Endometrial microvascular endothelial cells (primary cell): ENCODE data around the gene USP21. TPM values are rescaled to one million over a fixed set of nuclear protein-coding genes. Genes with fewer than 3 reads are reported as not detected.

Experiments used
- in situ Hi-C: cut with HindIII; loops from 2 replicates; pipeline ENCODE4 v1.10.0; 2017; ENCODE audit warnings: low sequenced_read_pairs, low pct_unique_long_range_greater_than_20kb; ENCODE audit errors: inconsistent ontology term
- total RNA-seq: library from RNA; depleted of rRNA; stranded (reverse); fragments of >200 nt; gene quantifications from one replicate; pipeline ENCODE4 v1.2.3, GENCODE V29; 2015; ENCODE audit errors: inconsistent ontology term

The USP21 gene
- total RNA-seq, 1 donor from 2014 or later: 11.8 TPM

GRCh38 chr1:161132410-161133219, 26.7 kb upstream of the USP21 start, which contains the start of gene DEDD:
TSS of gene DEDD (minus strand) at chr1:161132667. CDS start at chr1:161124462, 8,205 bp downstream.
- in situ Hi-C loops: no loop called here

- in situ Hi-C loops: no loop called here
Observed at GRCh38 chr1:161133220-161133740, 26.0 kb upstream of the USP21 start.

- in situ Hi-C loops: no loop called here
Observed at GRCh38 chr1:161137881-161138280, 21.4 kb upstream of the USP21 start.

GRCh38 chr1:161138431-161138830, 20.9 kb upstream of the USP21 start:
- in situ Hi-C loops: no loop called here

GRCh38 chr1:161139766-161140165, 19.5 kb upstream of the USP21 start:
- in situ Hi-C loops: no loop called here

- in situ Hi-C loops: no loop called here
Observed at GRCh38 chr1:161140755-161141400, 18.4 kb upstream of the USP21 start.

- in situ Hi-C loops: no loop called here
Observed at GRCh38 chr1:161145832-161146231, 13.5 kb upstream of the USP21 start.

GRCh38 chr1:161153176-161153575, 6.1 kb upstream of the USP21 start:
- in situ Hi-C loops: no loop called here

- in situ Hi-C loops: no loop called here
Observed at GRCh38 chr1:161153682-161154337, 5.5 kb upstream of the USP21 start, which contains the start of gene UFC1. TSS of gene UFC1 (plus strand) at chr1:161153978. CDS start at chr1:161153998, 20 bp downstream.

GRCh38 chr1:161157867-161158266, 1.4 kb upstream of the USP21 start:
- in situ Hi-C loops: no loop called here

GRCh38 chr1:161158316-161159010, 837 bp upstream of the USP21 start:
- in situ Hi-C loops: no loop called here

- in situ Hi-C loops: no loop called here
Observed at GRCh38 chr1:161159913-161160243, 578 bp downstream of the USP21 start.

- in situ Hi-C loops: no loop called here
Observed at GRCh38 chr1:161160671-161161145, 1.4 kb downstream of the USP21 start.

- in situ Hi-C loops: no loop called here
Observed at GRCh38 chr1:161161652-161162051, 2.4 kb downstream of the USP21 start.

- in situ Hi-C loops: no loop called here
Observed at GRCh38 chr1:161162052-161162451, 2.8 kb downstream of the USP21 start.

GRCh38 chr1:161162806-161163205, 3.5 kb downstream of the USP21 start:
- in situ Hi-C loops: no loop called here

- in situ Hi-C loops: no loop called here
Observed at GRCh38 chr1:161163793-161164192, 4.5 kb downstream of the USP21 start.

- in situ Hi-C loops: no loop called here
Observed at GRCh38 chr1:161164901-161165610, 5.8 kb downstream of the USP21 start.
